ENCODE measurements around the gene MOB3C. TPM values are rescaled to one million over a fixed set of nuclear protein-coding genes. Genes with fewer than 3 reads are reported as not detected.

MOB3C gene
- polyA plus RNA-seq, 1 donor (not counting 4 experiments of a cell fraction or from before 2014, with no cell fraction given): 18.4 TPM

DNA sequence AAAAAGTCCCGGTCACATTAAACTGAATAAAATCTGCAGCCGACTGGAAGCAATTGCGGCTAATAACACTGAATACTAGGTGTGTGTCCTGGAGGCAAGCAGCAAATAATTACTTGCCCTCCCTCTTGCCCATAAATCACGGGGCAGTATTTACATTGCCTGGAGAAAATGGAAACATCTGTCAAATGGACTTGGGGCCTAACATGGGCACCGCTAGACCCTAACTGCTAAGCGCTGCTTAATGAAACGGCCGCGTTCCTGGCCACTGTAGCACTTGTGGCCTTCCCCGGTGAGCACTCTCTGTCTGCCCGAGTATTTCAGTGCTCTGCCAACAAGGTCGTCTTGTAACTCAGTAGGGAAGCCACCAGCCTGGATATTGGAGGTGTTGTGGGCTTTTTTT is 41.3 kb downstream of the MOB3C start:
- no peak overlapping the region for H3K4me3 ChIP-seq (ENCODE audit: control insufficient read depth in 2 of 3, extremely low read depth in 1 of 3, insufficient read depth in 2 of 3, low read depth in 1 of 3, low read length in 3 of 3)
- DNase-seq (ENCODE audit: low read depth, low spot score) (no peak), FAIRE-seq (no peak)
- H3K4me2 ChIP-seq (ENCODE audit: control insufficient read depth, extremely low read depth, insufficient read depth, low read depth, low read length): no peak overlapping the region
- H4K20me1 ChIP-seq (ENCODE audit: control insufficient read depth, extremely low read depth, insufficient read depth, low read length): no peaks in the 10 kb centered on the region
- peaks cover 4% of the 10 kb centered on the region for H3K4me1 ChIP-seq (ENCODE audit: control insufficient read depth, extremely low read depth, insufficient read depth, low read length)
- no peaks in the 10 kb centered on the region for H3K79me2 ChIP-seq (ENCODE audit: control insufficient read depth, insufficient read depth, low read length)
- H3K9ac ChIP-seq (ENCODE audit: control insufficient read depth, extremely low read depth, insufficient read depth, low read length): no peak overlapping the region
- no peak overlapping the region for H2AFZ ChIP-seq (ENCODE audit: control insufficient read depth, low read length)
- H3K36me3 ChIP-seq (ENCODE audit: control insufficient read depth in 2 of 2, extremely low read depth in 1 of 2, insufficient read depth in 2 of 2, low read length in 2 of 2): peaks cover 22 to 27% of the 10 kb centered on the region in 2 experiments
- dilution Hi-C loops (cut with MboI; ENCODE audit: extremely low pct_ligation_motif_present, low sequenced_read_pairs): no loop called here
- H3K9me3 ChIP-seq (ENCODE audit: control insufficient read depth, low read depth, low read length): no peaks in the 10 kb centered on the region
- no peak overlapping the region for H3K27ac ChIP-seq (ENCODE audit: control insufficient read depth, insufficient read depth, low read length)
- TF ChIP-seq, protein P1, sequence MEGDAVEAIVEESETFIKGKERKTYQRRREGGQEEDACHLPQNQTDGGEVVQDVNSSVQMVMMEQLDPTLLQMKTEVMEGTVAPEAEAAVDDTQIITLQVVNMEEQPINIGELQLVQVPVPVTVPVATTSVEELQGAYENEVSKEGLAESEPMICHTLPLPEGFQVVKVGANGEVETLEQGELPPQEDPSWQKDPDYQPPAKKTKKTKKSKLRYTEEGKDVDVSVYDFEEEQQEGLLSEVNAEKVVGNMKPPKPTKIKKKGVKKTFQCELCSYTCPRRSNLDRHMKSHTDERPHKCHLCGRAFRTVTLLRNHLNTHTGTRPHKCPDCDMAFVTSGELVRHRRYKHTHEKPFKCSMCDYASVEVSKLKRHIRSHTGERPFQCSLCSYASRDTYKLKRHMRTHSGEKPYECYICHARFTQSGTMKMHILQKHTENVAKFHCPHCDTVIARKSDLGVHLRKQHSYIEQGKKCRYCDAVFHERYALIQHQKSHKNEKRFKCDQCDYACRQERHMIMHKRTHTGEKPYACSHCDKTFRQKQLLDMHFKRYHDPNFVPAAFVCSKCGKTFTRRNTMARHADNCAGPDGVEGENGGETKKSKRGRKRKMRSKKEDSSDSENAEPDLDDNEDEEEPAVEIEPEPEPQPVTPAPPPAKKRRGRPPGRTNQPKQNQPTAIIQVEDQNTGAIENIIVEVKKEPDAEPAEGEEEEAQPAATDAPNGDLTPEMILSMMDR (optimal IDR thresholded peaks at IDR 0.05 in 1 of 3, IDR thresholded peaks at IDR 0.05 in 1 of 3, conservative IDR thresholded peaks at IDR 0.05 in 1 of 3; ENCODE audit: extremely low read depth in 1 of 3, insufficient read depth in 2 of 3, low read length in 3 of 3): no peak
- TF ChIP-seq EZH2 (IDR thresholded peaks at IDR 0.05; ENCODE audit: low read length): no peak
- no peaks in the 10 kb centered on the region for H3K9me1 ChIP-seq (ENCODE audit: control insufficient read depth, extremely low read depth, insufficient read depth, low read length)
- no peaks in the 10 kb centered on the region for H3K27me3 ChIP-seq (ENCODE audit: control insufficient read depth, extremely low read depth, insufficient read depth, low read length)

DNA sequence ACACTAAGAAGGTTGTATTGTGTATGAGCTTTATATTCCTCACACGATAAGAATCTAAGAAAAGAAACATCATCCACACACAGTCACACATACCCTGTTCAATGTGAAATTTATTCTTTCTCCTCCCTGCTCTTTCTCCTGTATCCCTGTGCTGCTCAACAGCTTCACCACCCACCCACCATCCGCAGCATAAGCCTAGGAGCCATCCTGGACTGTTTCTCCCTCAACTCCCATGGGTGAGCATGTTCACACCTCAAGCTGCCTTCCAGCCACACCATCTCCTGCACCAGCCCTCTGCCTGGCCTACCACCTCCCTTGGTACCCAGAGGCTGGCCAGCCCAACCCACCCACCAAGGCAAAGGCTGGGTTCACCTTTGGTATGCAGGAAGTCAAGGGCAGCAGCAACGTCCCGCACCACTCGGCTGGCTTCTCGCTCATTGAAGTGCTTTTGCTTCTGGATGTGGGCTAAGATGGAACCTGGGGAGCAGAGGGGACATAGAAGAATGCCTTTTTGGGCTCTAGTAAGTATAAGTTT is 44.9 kb downstream of the MOB3C start:
- Histone ChIP-seq H3K36me3 (ENCODE audit: control insufficient read depth in 2 of 2, extremely low read depth in 1 of 2, insufficient read depth in 2 of 2, low read length in 2 of 2) (peaks cover 22 to 25% of the 10 kb centered on the region in 2 experiments), H3K9me1 (ENCODE audit: control insufficient read depth, extremely low read depth, insufficient read depth, low read length) (no peaks in the 10 kb centered on the region), H3K4me2 (ENCODE audit: control insufficient read depth, extremely low read depth, insufficient read depth, low read depth, low read length) (no peak overlapping the region), H3K4me3 (ENCODE audit: control insufficient read depth in 2 of 3, extremely low read depth in 1 of 3, insufficient read depth in 2 of 3, low read depth in 1 of 3, low read length in 3 of 3) (no peak overlapping the region), H2AFZ (ENCODE audit: control insufficient read depth, low read length) (no peak overlapping the region), H3K27ac (ENCODE audit: control insufficient read depth, insufficient read depth, low read length) (no peak overlapping the region), H3K9ac (ENCODE audit: control insufficient read depth, extremely low read depth, insufficient read depth, low read length) (no peak overlapping the region), H3K79me2 (ENCODE audit: control insufficient read depth, insufficient read depth, low read length) (no peaks in the 10 kb centered on the region), H4K20me1 (ENCODE audit: control insufficient read depth, extremely low read depth, insufficient read depth, low read length) (no peaks in the 10 kb centered on the region), H3K4me1 (ENCODE audit: control insufficient read depth, extremely low read depth, insufficient read depth, low read length) (peaks cover 4% of the 10 kb centered on the region), H3K27me3 (ENCODE audit: control insufficient read depth, extremely low read depth, insufficient read depth, low read length) (no peaks in the 10 kb centered on the region), H3K9me3 (ENCODE audit: control insufficient read depth, low read depth, low read length) (no peaks in the 10 kb centered on the region)
- dilution Hi-C loops (cut with MboI; ENCODE audit: extremely low pct_ligation_motif_present, low sequenced_read_pairs): no loop called here
- FAIRE-seq: no peak
- TF ChIP-seq, protein P1 (optimal IDR thresholded peaks at IDR 0.05 in 1 of 3, IDR thresholded peaks at IDR 0.05 in 1 of 3, conservative IDR thresholded peaks at IDR 0.05 in 1 of 3; ENCODE audit: extremely low read depth in 1 of 3, insufficient read depth in 2 of 3, low read length in 3 of 3): no peak
- no peak for TF ChIP-seq EZH2 (IDR thresholded peaks at IDR 0.05; ENCODE audit: low read length)
- no peak for DNase-seq (ENCODE audit: low read depth, low spot score)
